Measurements from ENCODE around the gene PBX2.

GRCh38 chr6:32176476-32177182 is 13.4 kb downstream of the PBX2 start:
- no peak for TF ChIP-seq SREBF2 (IDR thresholded peaks at IDR 0.05; ENCODE audit: low read length)
- no peak for TF ChIP-seq SPI1 (IDR thresholded peaks at IDR 0.05; ENCODE audit: borderline replicate concordance, insufficient read depth, low read depth, low read length)
- TF ChIP-seq POLR2AphosphoS5 (IDR thresholded peaks at IDR 0.05; ENCODE audit: low read length) = no peak
- TF ChIP-seq EZH2 (IDR thresholded peaks at IDR 0.05; ENCODE audit: borderline replicate concordance, control insufficient read depth, low read depth, low read length) = no peak
- TF ChIP-seq TAF1 (IDR thresholded peaks at IDR 0.05; ENCODE audit: borderline replicate concordance, low read depth, low read length) = no peak
- no peak for TF ChIP-seq POLR2A (IDR thresholded peaks at IDR 0.05; ENCODE audit: low read depth, low read length)
- no peak for TF ChIP-seq NFIC (IDR thresholded peaks at IDR 0.05; ENCODE audit: low read depth, low read length)
- TF ChIP-seq, protein P1, sequence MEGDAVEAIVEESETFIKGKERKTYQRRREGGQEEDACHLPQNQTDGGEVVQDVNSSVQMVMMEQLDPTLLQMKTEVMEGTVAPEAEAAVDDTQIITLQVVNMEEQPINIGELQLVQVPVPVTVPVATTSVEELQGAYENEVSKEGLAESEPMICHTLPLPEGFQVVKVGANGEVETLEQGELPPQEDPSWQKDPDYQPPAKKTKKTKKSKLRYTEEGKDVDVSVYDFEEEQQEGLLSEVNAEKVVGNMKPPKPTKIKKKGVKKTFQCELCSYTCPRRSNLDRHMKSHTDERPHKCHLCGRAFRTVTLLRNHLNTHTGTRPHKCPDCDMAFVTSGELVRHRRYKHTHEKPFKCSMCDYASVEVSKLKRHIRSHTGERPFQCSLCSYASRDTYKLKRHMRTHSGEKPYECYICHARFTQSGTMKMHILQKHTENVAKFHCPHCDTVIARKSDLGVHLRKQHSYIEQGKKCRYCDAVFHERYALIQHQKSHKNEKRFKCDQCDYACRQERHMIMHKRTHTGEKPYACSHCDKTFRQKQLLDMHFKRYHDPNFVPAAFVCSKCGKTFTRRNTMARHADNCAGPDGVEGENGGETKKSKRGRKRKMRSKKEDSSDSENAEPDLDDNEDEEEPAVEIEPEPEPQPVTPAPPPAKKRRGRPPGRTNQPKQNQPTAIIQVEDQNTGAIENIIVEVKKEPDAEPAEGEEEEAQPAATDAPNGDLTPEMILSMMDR (IDR thresholded peaks at IDR 0.05 in 2 of 3, conservative IDR thresholded peaks at IDR 0.05 in 1 of 3; ENCODE audit: control insufficient read depth in 2 of 3, extremely low read depth in 1 of 3, insufficient read depth in 1 of 3, low read depth in 3 of 3, low read length in 3 of 3) = no peak
- no peak for TF ChIP-seq SMAD1 (IDR thresholded peaks at IDR 0.05; ENCODE audit: low read depth, partially characterized antibody)
- TF ChIP-seq MXI1 (IDR thresholded peaks at IDR 0.05; ENCODE audit: low read depth, low read length) = no peak
- TF ChIP-seq, protein P2, sequence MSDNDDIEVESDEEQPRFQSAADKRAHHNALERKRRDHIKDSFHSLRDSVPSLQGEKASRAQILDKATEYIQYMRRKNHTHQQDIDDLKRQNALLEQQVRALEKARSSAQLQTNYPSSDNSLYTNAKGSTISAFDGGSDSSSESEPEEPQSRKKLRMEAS (IDR thresholded peaks at IDR 0.05; ENCODE audit: low read depth, low read length) = no peak
- no peak for TF ChIP-seq USF2 (IDR thresholded peaks at IDR 0.05; ENCODE audit: borderline replicate concordance, low read depth, low read length)
- TF ChIP-seq USF1 (IDR thresholded peaks at IDR 0.05; ENCODE audit: borderline replicate concordance, extremely low read length, insufficient read depth, low read depth, low read length) = no peak
